Ishikawa (cell line): ENCODE measurements around the gene TAF11L2.

ENCODE experiments used
- CEBPB ChIP-seq: IDR thresholded peaks from 2 replicates; pipeline ENCODE4 v1.6.1; 2012
- CREB1 ChIP-seq: IDR thresholded peaks from 2 replicates; pipeline ENCODE4 v1.6.1; 2012; ENCODE audit warnings: low read depth
- EGR1 ChIP-seq: IDR thresholded peaks from 2 replicates; pipeline ENCODE4 v1.6.1; 2012
- EP300 ChIP-seq: IDR thresholded peaks from 2 replicates; pipeline ENCODE4 v1.6.1; 2012; ENCODE audit warnings: borderline replicate concordance
- FOXM1 ChIP-seq: IDR thresholded peaks from 2 replicates; pipeline ENCODE4 v1.6.1; 2012; ENCODE audit warnings: low read depth, borderline replicate concordance
- MAX ChIP-seq: IDR thresholded peaks from 2 replicates; pipeline ENCODE4 v1.6.1; 2012
- NFIC ChIP-seq: IDR thresholded peaks from 2 replicates; pipeline ENCODE4 v1.6.1; 2012
- RAD21 ChIP-seq: IDR thresholded peaks from 2 replicates; pipeline ENCODE4 v1.6.1; 2012; ENCODE audit warnings: low read depth
- TAF1 ChIP-seq: IDR thresholded peaks from 2 replicates; pipeline ENCODE4 v1.6.1; 2012; ENCODE audit warnings: low read depth, mild to moderate bottlenecking
- TCF12 ChIP-seq: IDR thresholded peaks from 2 replicates; pipeline ENCODE4 v1.6.1; 2012; ENCODE audit warnings: low read depth
- TEAD4 ChIP-seq: IDR thresholded peaks from 2 replicates; pipeline ENCODE4 v1.6.1; 2012
- YY1 ChIP-seq: IDR thresholded peaks from 2 replicates; pipeline ENCODE4 v1.6.1; 2012; ENCODE audit warnings: low read depth
- ZBTB7A ChIP-seq: IDR thresholded peaks from 2 replicates; pipeline ENCODE4 v1.6.1; 2012; ENCODE audit warnings: low read depth
- TF ChIP-seq, protein P1 (sequence below): IDR thresholded peaks from 2 replicates; pipeline ENCODE4 v1.6.1; 2012
- TF ChIP-seq, protein P2 (sequence below): IDR thresholded peaks from 2 replicates; pipeline ENCODE4 v1.6.1; 2012; ENCODE audit warnings: low read depth, mild to moderate bottlenecking

Gene TAF11L2

DNA sequence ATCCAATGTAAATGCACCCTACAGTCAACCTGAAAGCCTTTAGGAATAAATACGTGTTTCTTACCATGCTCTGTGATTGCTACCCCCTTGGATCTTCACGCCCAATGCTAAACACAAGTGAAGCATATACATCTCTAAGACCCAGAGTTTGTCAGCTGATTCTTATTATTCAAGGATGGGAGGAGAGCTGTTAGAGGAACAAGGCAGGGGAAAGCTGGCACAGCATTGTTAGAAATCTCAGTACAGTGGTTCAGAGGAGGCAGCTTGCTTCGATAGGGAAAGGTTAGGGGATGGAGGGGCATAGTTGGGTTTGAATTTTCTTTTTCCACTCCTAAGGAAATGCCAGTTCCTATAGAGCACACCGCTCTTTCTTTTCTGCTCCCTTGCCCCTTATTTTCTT lies 16.7 kb upstream of the TAF11L2 start:
- no peak for TF ChIP-seq TEAD4
- TF ChIP-seq TCF12: no peak
- TF ChIP-seq NFIC: no peak
- no peak for TF ChIP-seq FOXM1
- TF ChIP-seq, protein P1, sequence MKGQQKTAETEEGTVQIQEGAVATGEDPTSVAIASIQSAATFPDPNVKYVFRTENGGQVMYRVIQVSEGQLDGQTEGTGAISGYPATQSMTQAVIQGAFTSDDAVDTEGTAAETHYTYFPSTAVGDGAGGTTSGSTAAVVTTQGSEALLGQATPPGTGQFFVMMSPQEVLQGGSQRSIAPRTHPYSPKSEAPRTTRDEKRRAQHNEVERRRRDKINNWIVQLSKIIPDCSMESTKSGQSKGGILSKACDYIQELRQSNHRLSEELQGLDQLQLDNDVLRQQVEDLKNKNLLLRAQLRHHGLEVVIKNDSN: no peak
- TF ChIP-seq CREB1: no peak
- TF ChIP-seq TAF1: no peak
- no peak for TF ChIP-seq RAD21
- no peak for TF ChIP-seq EP300
- TF ChIP-seq MAX: no peak
- no peak for TF ChIP-seq YY1
- no peak for TF ChIP-seq ZBTB7A
- TF ChIP-seq EGR1: no peak
- TF ChIP-seq, protein P2, sequence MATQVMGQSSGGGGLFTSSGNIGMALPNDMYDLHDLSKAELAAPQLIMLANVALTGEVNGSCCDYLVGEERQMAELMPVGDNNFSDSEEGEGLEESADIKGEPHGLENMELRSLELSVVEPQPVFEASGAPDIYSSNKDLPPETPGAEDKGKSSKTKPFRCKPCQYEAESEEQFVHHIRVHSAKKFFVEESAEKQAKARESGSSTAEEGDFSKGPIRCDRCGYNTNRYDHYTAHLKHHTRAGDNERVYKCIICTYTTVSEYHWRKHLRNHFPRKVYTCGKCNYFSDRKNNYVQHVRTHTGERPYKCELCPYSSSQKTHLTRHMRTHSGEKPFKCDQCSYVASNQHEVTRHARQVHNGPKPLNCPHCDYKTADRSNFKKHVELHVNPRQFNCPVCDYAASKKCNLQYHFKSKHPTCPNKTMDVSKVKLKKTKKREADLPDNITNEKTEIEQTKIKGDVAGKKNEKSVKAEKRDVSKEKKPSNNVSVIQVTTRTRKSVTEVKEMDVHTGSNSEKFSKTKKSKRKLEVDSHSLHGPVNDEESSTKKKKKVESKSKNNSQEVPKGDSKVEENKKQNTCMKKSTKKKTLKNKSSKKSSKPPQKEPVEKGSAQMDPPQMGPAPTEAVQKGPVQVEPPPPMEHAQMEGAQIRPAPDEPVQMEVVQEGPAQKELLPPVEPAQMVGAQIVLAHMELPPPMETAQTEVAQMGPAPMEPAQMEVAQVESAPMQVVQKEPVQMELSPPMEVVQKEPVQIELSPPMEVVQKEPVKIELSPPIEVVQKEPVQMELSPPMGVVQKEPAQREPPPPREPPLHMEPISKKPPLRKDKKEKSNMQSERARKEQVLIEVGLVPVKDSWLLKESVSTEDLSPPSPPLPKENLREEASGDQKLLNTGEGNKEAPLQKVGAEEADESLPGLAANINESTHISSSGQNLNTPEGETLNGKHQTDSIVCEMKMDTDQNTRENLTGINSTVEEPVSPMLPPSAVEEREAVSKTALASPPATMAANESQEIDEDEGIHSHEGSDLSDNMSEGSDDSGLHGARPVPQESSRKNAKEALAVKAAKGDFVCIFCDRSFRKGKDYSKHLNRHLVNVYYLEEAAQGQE: no peak
- no peak for TF ChIP-seq CEBPB

DNA sequence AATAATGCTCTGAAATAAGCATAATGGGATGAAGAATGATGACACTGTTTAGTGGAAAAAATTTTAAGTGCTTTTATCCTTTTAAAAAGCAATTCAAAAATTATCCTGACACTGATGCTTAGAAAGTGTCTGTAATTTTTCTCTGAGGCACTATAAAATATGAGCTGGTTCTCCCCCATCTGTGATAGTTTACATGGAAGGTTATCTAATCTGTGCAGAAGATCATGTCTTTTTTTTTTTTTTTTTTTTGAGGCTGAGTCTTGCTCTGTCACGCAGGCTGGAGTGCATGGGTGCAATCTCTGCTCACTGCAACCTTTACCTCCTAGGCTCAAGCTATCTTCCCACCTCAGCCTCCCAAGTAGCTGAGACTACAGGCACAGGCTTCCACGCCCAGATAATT lies 15.2 kb upstream of the TAF11L2 start:
- TF ChIP-seq RAD21 (no peak), EGR1 (no peak), CREB1 (no peak), YY1 (no peak), CEBPB (no peak), MAX (no peak), NFIC (no peak), ZBTB7A (no peak)
- TF ChIP-seq, protein P2: no peak

DNA sequence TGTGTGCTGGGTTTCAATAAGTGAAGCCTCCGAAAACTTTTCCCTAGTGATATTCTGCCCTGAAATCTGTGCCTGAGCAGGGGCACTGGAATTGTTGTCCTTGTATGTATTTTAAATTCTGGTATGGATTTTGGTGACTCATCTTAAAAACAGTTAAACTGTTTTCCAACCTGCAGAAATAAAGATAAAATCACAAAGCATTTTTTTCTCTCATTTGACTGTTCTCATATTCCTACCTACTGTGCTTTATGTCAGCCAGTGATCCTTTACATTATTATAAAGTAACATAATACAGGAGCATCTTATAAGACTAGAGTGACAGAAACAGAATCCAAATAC lies 10.9 kb upstream of the TAF11L2 start:
- TF ChIP-seq RAD21 (no peak), FOXM1 (no peak), EGR1 (no peak), TEAD4 (no peak), TCF12 (no peak)

DNA sequence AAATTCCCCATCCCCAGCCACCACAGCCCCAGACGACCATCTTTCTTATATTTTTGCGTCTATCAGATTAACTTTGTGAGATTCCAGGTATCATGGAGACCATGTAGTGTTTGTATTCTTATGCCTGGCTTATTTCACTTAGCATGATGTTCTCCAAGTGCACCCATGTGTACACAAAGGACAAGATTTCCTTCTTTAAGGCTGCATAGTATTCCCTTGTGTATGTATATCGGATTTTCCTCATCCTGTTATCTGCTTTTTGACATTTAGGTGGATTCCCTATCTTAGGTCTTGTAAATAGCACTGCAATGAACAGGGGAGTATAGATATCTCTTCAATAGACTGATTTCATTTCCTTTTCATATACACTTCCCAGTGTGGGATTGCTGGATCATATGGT lies 5.3 kb upstream of the TAF11L2 start:
- TF ChIP-seq MAX (no peak), TAF1 (no peak), RAD21 (no peak), CEBPB (no peak), EGR1 (no peak), NFIC (no peak), ZBTB7A (no peak), CREB1 (no peak), TEAD4 (no peak), YY1 (no peak)
- TF ChIP-seq, protein P2: no peak
- TF ChIP-seq, protein P1: no peak

- TF ChIP-seq CREB1: no peak
- no peak for TF ChIP-seq TCF12
- no peak for TF ChIP-seq ZBTB7A
- TF ChIP-seq EGR1: no peak
- TF ChIP-seq, protein P1: no peak
- TF ChIP-seq NFIC: no peak
- no peak for TF ChIP-seq FOXM1
- no peak for TF ChIP-seq TEAD4
- TF ChIP-seq CEBPB: no peak
- TF ChIP-seq EP300: no peak
- TF ChIP-seq MAX: no peak
- TF ChIP-seq, protein P2: no peak
- TF ChIP-seq YY1: no peak
- TF ChIP-seq TAF1: no peak
- no peak for TF ChIP-seq RAD21
Measured at GRCh38 chr5:17497446-17497845, 585 bp upstream of the TAF11L2 start.
